Kidney epithelial cell (primary cell): Measurements from ENCODE around the gene GRID1. TPM values are rescaled to one million over a fixed set of nuclear protein-coding genes. Genes with fewer than 3 reads are reported as not detected.

Experiments used
- DNase-seq: peaks from one replicate; pipeline ENCODE4 v3.0.0-alpha.2; 2010; ENCODE audit warnings: low read depth
- H3K27me3 ChIP-seq: 2 replicates; pipeline ENCODE4 v1.6.0; 2011; ENCODE audit warnings: low read length; ENCODE audit not compliant: control insufficient read depth, insufficient read depth
- H3K36me3 ChIP-seq: 2 replicates; pipeline ENCODE4 v1.5.1; 2011; ENCODE audit warnings: low read length; ENCODE audit not compliant: control insufficient read depth, insufficient read depth
- H3K4me3 ChIP-seq: 2 replicates; pipeline ENCODE4 v1.5.1; 2011; ENCODE audit warnings: low read depth, mild to moderate bottlenecking, control low read depth, low read length
- total RNA-seq: library from RNA; depleted of rRNA; stranded (reverse); fragments of >200 nt; gene quantifications from 2 replicates; pipeline ENCODE4 v1.2.3, GENCODE V29; 2015
- TF ChIP-seq, protein P1 (sequence below): IDR thresholded peaks from 2 replicates; pipeline ENCODE4 v1.5.1; 2011; ENCODE audit warnings: mild to moderate bottlenecking, moderate library complexity, low read length, control low read depth, inconsistent platforms; ENCODE audit not compliant: insufficient read depth, poor library complexity, severe bottlenecking

GRID1 gene
- total RNA-seq, 1 donor from 2014 or later, result 0.33 TPM

DNA sequence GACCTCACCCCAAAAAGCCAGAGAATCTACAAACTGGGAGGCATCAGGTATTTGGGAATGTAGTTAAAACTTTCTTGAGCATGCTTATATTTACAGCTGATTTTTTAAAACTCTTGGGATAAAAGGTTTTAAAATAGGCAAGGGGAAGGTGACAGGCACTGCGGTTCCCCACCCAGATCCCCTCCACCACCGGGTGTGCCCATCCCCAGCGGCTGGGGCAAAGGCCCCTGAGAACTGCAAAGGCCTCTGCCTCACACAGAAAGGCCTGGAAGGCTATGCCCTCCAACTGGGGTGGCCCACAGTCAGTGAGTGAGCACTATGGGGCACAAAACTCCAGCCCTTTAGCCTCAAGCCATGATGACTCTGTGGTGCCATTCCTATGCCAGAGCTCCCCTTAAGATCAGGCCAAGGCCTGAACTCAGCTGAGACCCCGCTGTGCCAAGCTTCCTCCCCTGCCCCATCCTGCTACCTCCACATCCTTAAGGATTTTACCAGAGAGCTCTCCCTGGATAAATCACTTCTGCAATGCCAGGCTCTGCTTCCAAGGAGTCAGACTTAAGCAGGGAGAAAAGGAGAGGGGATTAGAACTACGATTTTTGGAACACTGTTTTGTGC lies 299.1 kb downstream of the GRID1 start:
- TF ChIP-seq, protein P1, sequence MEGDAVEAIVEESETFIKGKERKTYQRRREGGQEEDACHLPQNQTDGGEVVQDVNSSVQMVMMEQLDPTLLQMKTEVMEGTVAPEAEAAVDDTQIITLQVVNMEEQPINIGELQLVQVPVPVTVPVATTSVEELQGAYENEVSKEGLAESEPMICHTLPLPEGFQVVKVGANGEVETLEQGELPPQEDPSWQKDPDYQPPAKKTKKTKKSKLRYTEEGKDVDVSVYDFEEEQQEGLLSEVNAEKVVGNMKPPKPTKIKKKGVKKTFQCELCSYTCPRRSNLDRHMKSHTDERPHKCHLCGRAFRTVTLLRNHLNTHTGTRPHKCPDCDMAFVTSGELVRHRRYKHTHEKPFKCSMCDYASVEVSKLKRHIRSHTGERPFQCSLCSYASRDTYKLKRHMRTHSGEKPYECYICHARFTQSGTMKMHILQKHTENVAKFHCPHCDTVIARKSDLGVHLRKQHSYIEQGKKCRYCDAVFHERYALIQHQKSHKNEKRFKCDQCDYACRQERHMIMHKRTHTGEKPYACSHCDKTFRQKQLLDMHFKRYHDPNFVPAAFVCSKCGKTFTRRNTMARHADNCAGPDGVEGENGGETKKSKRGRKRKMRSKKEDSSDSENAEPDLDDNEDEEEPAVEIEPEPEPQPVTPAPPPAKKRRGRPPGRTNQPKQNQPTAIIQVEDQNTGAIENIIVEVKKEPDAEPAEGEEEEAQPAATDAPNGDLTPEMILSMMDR, result no peak
- Histone ChIP-seq H3K4me3 (no peak overlapping the region), H3K36me3 (no peaks in the 10 kb centered on the region), H3K27me3 (no peaks in the 10 kb centered on the region)
- DNase-seq, result no peak

DNA sequence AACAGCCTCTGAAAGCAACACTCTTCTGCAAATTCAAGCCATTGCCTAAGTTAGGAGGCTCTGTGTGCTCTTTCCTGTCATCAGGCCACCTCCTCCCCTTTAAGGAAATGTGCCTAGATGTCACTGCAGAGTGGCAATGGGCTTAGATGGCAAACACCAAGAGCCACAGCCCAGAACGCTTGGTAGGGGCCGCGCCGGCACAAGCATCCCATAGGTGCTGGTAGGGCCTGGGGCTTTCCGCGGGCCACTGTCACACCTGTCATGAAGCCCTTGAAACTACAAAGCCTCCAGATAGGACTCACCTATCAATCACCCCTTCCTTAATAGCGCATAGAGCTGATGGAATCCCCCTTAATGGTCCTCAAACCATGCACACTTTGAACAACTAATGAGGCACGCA lies 299.9 kb downstream of the GRID1 start:
- Histone ChIP-seq H3K36me3 (no peaks in the 10 kb centered on the region), H3K27me3 (no peaks in the 10 kb centered on the region), H3K4me3 (no peak overlapping the region)
- TF ChIP-seq, protein P1, result no peak
- no peak for DNase-seq

DNA sequence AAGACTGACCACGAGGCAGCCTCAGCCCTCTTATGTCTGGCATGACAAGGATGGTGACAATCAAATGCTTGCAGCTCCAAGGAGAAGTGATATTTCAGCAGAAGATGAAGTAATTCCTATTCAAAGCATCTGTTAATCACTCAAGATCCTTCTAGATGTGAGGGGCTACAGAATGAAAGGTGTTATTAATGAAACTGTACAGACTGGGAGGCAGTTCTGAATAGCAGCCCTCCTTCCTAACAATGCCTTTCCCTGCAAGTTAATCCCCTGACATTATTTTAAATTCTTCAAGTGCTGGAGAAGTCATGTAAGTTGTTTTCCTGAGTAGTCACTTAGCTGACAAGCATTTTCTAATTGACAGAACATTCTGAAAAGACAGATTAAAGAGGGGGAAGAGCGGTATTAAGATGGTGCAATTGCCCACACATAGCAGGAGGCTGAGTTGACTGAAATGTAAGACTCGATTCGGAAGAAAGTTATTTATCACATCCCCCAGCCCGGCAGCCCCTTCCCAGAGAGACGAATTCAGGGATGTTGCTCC lies 300.8 kb downstream of the GRID1 start:
- DNase-seq, result no peak
- no peaks in the 10 kb centered on the region for H3K36me3 ChIP-seq
- TF ChIP-seq, protein P1, result no peak
- H3K4me3 ChIP-seq, result no peak overlapping the region
- H3K27me3 ChIP-seq, result no peaks in the 10 kb centered on the region

DNA sequence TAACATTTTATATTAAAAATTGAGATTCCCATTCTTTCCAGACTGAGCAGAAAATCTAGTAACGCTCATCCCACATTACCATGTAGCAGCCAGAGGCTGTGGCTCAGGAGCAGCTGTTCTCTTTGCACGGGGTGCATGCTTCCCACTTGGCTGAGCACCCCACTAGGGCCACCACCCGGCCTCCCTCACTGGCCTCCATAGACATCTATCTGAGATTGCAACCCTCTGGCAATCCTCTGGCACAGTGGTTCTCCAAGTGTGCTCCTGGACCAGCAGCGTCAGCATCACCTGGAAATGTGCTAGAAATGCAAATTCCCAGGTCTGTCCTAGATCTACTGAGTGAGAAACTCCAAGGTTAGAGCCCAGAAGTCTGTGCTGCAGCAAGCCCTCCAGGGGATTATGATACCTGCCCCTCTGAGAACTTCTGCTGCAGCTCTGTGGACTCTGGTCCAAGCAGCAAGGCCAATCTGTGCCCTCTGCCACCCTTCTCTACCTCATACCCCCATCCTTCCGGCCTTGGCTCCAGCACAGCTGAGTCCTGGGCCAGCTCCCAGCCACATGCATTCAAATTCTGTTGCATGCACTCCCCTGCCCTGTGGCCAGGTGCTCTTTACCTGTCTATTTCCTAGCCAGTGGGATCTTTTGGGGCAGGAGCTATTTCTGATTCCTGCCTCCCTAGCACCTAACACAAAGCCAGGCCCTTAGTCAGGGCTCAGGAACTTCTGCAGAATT lies 301.5 kb downstream of the GRID1 start:
- Histone ChIP-seq H3K4me3 (no peak overlapping the region), H3K36me3 (no peaks in the 10 kb centered on the region), H3K27me3 (no peaks in the 10 kb centered on the region)
- DNase-seq, result no peak
- TF ChIP-seq, protein P1, result no peak

DNA sequence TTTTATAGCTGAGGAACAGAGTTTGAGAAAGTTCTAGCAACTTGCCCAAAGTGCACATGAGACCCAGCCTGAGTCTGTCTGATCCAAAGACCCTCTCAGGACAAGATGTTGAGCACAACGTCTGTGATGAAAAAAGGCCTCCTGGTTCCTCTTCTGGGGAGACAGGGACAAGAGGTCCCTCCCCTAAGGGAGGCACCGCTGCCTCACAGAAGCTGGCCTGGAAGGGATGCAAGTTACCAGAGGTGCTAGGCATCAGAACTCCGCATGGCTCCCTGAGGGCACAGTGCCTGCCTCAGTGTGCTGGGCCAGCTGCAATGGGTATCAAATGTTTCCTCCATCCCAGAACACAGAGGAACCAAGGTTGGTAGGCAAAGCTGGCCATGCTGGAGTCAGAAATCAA lies 302.4 kb downstream of the GRID1 start:
- no peak overlapping the region for H3K4me3 ChIP-seq
- H3K36me3 ChIP-seq, result no peaks in the 10 kb centered on the region
- no peaks in the 10 kb centered on the region for H3K27me3 ChIP-seq
- no peak for DNase-seq
- TF ChIP-seq, protein P1, result no peak

DNA sequence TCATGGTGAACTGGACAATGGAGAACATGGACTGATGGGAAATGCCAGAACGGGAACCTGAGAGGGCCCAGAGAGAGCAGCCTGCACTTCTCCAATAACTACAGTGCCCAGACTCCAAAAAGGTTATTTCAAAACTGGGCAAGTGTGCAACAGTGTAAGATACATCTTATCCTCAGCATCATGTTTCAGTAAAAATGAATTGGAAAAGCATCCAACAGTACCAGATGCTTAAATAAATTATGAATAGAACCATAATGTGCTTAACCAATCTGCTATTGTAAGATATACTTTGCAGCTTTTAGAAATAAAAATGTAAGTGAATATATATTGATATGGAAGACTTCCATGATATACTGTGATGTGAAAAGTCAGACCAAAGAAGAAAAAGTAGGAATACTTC lies 303.3 kb downstream of the GRID1 start:
- no peak for DNase-seq
- no peaks in the 10 kb centered on the region for H3K27me3 ChIP-seq
- TF ChIP-seq, protein P1, result no peak
- no peaks in the 10 kb centered on the region for H3K36me3 ChIP-seq
- H3K4me3 ChIP-seq, result no peak overlapping the region
